GM12878 (cell line): ENCODE measurements around the gene C1orf74. TPM values are rescaled to one million over a fixed set of nuclear protein-coding genes. Genes with fewer than 3 reads are reported as not detected.

Experiments used
- EP300 ChIP-seq, 2 experiments: fragments of 150-350 bp in 1 of 2; IDR thresholded peaks; 2 replicates each; pipeline ENCODE4 v1.6.1; 2011 to 2012; ENCODE audit warnings: low read depth in 2 of 2, low read length in 2 of 2, borderline replicate concordance in 1 of 2, improper control_type of control experiment in 1 of 2, inconsistent platforms in 1 of 2; ENCODE audit not compliant: control insufficient read depth in 1 of 2
- IRF4 ChIP-seq: IDR thresholded peaks from 2 replicates; pipeline ENCODE4 v1.6.1; 2011; ENCODE audit warnings: low read depth, low read length
- JUNB ChIP-seq: IDR thresholded peaks from 2 replicates; pipeline ENCODE4 v1.6.1; 2016; ENCODE audit warnings: antibody characterized with exemption, mild to moderate bottlenecking
- KDM1A ChIP-seq: fragments of 200-600 bp; sonication (generic); IDR thresholded peaks from 2 replicates; pipeline ENCODE4 v1.6.1; 2016; ENCODE audit warnings: borderline replicate concordance
- RUNX3 ChIP-seq: IDR thresholded peaks from 2 replicates; pipeline ENCODE4 v1.6.1; 2012; ENCODE audit warnings: low read length, inconsistent platforms
- SP1 ChIP-seq: IDR thresholded peaks from one replicate; pipeline ENCODE4 v1.6.1; 2011; ENCODE audit warnings: low read depth, low read length
- SPI1 ChIP-seq: IDR thresholded peaks from 2 replicates; pipeline ENCODE4 v1.6.1; 2011; ENCODE audit warnings: low read depth, mild to moderate bottlenecking, low read length, moderate library complexity, borderline replicate concordance; ENCODE audit not compliant: insufficient read depth
- STAT3 ChIP-seq: IDR thresholded peaks from 2 replicates; pipeline ENCODE4 v1.6.1; 2011; ENCODE audit warnings: low read depth, low read length, improper control_type of control experiment
- TAF1 ChIP-seq: IDR thresholded peaks from 2 replicates; pipeline ENCODE4 v1.6.1; 2011; ENCODE audit warnings: mild to moderate bottlenecking, low read depth, low read length, borderline replicate concordance
- polyA plus RNA-seq, 11 experiments: library from polyadenylated mRNA; depleted of rRNA in 4 of 11; unstranded in 6 of 11; stranded (reverse) in 5 of 11; fragments of >200 nt; fragmentation: Nextera tagmentation in 4 of 11; fragmentation: Illumina TruSeq in 1 of 11; extraction: Ambion mirVana in 4 of 11; extraction: Trizol in 1 of 11; gene quantifications; 1 replicate in 1 of 11; 2 replicates in 10 of 11; pipeline versions ENCODE4 v1.2.1 to v1.2.3, GENCODE V29; 2011 to 2016; ENCODE audit warnings: inconsistent platforms in 2 of 11, missing spikeins in 2 of 11, low read depth in 1 of 11
- total RNA-seq, 4 experiments: library from RNA; depleted of rRNA in 3 of 4; stranded (reverse); fragments of >200 nt in 3 of 4; fragmentation: Illumina TruSeq in 1 of 4; extraction: Trizol in 1 of 4; gene quantifications; 2 replicates each; pipeline versions ENCODE4 v1.2.1 to v1.2.3, GENCODE V29; 2013 to 2021
- TF ChIP-seq, protein P1 (sequence below): fragments of 450-650 bp; IDR thresholded peaks from 2 replicates; pipeline ENCODE4 v1.6.1; 2017; ENCODE audit warnings: mild to moderate bottlenecking
- TF ChIP-seq, protein P2 (sequence below): fragments of 450-650 bp; IDR thresholded peaks from 2 replicates; pipeline ENCODE4 v1.6.1; 2018; ENCODE audit warnings: borderline replicate concordance, mild to moderate bottlenecking; ENCODE audit not compliant: partially characterized antibody
- TF ChIP-seq, protein P3 (sequence below): fragments of 450-650 bp; IDR thresholded peaks from 2 replicates; pipeline ENCODE4 v1.6.1; 2017; ENCODE audit warnings: borderline replicate concordance
- TF ChIP-seq, protein P4 (sequence below): IDR thresholded peaks from 2 replicates; pipeline ENCODE4 v1.6.1; 2011; ENCODE audit warnings: borderline replicate concordance, low read depth, mild to moderate bottlenecking, moderate library complexity, mixed read lengths, low read length; ENCODE audit not compliant: insufficient read depth; ENCODE audit errors: extremely low read length

The C1orf74 gene
- total and polyA plus RNA-seq, 10 of the 15 experiments (the other 5 are each of a cell fraction or from before 2014, with no cell fraction given), result 3.1 to 5.5 (median 3.6) TPM

DNA sequence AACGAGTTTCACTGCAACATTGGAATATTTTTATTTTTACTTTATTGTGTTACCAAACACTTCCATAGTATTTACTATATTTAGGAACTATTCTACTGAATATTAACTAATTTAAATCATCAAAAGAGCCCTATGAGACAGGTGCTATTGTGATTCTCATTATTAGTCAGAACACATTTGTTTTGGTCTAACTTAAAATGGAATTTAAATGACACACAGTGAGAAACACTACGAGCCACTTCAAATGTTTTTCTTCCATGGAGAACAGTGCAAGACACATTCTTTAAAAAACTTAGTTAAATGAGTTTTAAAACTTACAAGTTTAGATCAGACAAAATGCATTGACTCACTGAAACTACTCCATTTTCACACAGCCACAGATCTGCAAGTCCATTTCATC, 35.2 kb downstream of the C1orf74 start (continued):
- TF ChIP-seq EP300 (IDR thresholded peaks at IDR 0.05; ENCODE audit: borderline replicate concordance in 1 of 2, control insufficient read depth in 1 of 2, low read depth in 2 of 2, low read length in 2 of 2), result peak in 1 of 2 experiments; percentile 30; a peak in 1 of 4 replicates
- TF ChIP-seq, protein P1, sequence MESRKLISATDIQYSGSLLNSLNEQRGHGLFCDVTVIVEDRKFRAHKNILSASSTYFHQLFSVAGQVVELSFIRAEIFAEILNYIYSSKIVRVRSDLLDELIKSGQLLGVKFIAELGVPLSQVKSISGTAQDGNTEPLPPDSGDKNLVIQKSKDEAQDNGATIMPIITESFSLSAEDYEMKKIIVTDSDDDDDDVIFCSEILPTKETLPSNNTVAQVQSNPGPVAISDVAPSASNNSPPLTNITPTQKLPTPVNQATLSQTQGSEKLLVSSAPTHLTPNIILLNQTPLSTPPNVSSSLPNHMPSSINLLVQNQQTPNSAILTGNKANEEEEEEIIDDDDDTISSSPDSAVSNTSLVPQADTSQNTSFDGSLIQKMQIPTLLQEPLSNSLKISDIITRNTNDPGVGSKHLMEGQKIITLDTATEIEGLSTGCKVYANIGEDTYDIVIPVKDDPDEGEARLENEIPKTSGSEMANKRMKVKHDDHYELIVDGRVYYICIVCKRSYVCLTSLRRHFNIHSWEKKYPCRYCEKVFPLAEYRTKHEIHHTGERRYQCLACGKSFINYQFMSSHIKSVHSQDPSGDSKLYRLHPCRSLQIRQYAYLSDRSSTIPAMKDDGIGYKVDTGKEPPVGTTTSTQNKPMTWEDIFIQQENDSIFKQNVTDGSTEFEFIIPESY, result no peak
- no peak for TF ChIP-seq TAF1
- no peak for TF ChIP-seq STAT3
- TF ChIP-seq, protein P2, sequence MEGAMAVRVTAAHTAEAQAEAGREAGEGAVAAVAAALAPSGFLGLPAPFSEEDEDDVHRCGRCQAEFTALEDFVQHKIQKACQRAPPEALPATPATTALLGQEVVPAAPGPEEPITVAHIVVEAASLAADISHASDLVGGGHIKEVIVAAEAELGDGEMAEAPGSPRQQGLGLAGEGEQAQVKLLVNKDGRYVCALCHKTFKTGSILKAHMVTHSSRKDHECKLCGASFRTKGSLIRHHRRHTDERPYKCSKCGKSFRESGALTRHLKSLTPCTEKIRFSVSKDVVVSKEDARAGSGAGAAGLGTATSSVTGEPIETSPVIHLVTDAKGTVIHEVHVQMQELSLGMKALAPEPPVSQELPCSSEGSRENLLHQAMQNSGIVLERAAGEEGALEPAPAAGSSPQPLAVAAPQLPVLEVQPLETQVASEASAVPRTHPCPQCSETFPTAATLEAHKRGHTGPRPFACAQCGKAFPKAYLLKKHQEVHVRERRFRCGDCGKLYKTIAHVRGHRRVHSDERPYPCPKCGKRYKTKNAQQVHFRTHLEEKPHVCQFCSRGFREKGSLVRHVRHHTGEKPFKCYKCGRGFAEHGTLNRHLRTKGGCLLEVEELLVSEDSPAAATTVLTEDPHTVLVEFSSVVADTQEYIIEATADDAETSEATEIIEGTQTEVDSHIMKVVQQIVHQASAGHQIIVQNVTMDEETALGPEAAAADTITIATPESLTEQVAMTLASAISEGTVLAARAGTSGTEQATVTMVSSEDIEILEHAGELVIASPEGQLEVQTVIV, result no peak
- TF ChIP-seq RUNX3, result peak; percentile 23; the same call in 1 of the 2 replicates
- TF ChIP-seq, protein P3, sequence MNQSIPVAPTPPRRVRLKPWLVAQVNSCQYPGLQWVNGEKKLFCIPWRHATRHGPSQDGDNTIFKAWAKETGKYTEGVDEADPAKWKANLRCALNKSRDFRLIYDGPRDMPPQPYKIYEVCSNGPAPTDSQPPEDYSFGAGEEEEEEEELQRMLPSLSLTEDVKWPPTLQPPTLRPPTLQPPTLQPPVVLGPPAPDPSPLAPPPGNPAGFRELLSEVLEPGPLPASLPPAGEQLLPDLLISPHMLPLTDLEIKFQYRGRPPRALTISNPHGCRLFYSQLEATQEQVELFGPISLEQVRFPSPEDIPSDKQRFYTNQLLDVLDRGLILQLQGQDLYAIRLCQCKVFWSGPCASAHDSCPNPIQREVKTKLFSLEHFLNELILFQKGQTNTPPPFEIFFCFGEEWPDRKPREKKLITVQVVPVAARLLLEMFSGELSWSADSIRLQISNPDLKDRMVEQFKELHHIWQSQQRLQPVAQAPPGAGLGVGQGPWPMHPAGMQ, result no peak
- TF ChIP-seq, protein P4, sequence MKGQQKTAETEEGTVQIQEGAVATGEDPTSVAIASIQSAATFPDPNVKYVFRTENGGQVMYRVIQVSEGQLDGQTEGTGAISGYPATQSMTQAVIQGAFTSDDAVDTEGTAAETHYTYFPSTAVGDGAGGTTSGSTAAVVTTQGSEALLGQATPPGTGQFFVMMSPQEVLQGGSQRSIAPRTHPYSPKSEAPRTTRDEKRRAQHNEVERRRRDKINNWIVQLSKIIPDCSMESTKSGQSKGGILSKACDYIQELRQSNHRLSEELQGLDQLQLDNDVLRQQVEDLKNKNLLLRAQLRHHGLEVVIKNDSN, result no peak
- TF ChIP-seq KDM1A, result no peak
- TF ChIP-seq SPI1, result no peak
- no peak for TF ChIP-seq IRF4
- TF ChIP-seq JUNB, result peak; percentile 72
- TF ChIP-seq SP1, result no peak
